Coronary artery (tissue), 2 donors: ENCODE data around the gene CDKN2AIP.

ENCODE experiments used
- DNase-seq: peaks from one replicate; pipeline ENCODE4 v3.0.0-alpha.2; 2017; ENCODE audit warnings: low spot score
- H3K27ac ChIP-seq, 2 donors: fragments of 200-600 bp; sonication (generic); one replicate each; pipeline ENCODE4 v1.5.1; 2016 to 2019
- H3K4me3 ChIP-seq: fragments of 200-600 bp; sonication (generic); 2 replicates; pipeline ENCODE4 v1.5.1; 2016; ENCODE audit warnings: mild to moderate bottlenecking, moderate library complexity
- TF ChIP-seq, protein P1 (sequence below): fragments of 200-600 bp; sonication (generic); IDR thresholded peaks from one replicate; pipeline ENCODE4 v1.5.1; 2019; ENCODE audit warnings: antibody characterized with exemption

The CDKN2AIP gene, protein sequence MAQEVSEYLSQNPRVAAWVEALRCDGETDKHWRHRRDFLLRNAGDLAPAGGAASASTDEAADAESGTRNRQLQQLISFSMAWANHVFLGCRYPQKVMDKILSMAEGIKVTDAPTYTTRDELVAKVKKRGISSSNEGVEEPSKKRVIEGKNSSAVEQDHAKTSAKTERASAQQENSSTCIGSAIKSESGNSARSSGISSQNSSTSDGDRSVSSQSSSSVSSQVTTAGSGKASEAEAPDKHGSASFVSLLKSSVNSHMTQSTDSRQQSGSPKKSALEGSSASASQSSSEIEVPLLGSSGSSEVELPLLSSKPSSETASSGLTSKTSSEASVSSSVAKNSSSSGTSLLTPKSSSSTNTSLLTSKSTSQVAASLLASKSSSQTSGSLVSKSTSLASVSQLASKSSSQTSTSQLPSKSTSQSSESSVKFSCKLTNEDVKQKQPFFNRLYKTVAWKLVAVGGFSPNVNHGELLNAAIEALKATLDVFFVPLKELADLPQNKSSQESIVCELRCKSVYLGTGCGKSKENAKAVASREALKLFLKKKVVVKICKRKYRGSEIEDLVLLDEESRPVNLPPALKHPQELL

DNA sequence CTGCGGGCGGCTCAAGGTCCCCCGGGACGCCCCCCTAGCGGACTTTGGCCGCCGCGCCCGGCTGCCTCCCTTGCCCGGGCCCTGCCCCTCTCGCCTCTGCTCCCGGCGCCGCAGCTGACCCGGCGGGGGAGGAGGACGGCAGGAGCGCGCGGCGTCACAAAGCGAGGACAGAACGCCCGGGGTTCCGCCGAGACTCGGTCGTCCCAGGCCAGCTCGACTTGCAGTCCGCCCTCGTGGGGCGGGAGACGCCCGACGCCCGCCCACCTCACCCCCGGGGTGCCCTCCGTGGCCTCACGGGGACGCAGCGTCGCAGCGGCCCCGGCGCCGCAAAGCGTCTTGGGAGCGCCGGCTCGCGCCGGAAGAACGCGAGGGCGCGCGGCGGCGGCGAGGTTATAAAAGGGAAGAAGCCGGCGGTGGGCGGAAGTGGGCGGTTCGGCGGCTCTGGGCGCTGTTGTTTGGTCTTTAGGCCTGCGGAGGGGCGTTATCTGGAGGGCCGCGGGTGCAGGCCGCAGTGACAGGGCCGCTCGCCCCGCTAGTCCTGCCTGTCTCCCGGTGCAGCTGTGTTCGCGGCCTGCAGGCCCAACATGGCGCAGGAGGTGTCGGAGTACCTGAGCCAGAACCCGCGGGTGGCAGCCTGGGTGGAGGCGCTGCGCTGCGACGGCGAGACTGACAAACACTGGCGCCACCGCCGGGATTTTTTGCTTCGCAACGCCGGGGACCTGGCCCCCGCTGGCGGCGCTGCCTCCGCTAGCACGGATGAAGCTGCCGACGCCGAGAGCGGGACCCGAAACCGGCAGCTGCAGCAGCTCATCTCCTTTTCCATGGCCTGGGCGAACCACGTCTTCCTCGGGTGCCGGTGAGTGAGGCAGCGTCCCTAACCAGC, at the start of gene CDKN2AIP:
Gene CDKN2AIP (plus strand): TSS at position 423 of the 883 bp plus-strand sequence. CDS start 162 bp downstream, at position 585.
- peak; percentile 96 for DNase-seq
- Histone ChIP-seq H3K27ac (peak within 1 kb of the TSS; percentile 89 to 97), H3K4me3 (peak within 1 kb of the TSS; percentile 76)
- TF ChIP-seq, protein P1, sequence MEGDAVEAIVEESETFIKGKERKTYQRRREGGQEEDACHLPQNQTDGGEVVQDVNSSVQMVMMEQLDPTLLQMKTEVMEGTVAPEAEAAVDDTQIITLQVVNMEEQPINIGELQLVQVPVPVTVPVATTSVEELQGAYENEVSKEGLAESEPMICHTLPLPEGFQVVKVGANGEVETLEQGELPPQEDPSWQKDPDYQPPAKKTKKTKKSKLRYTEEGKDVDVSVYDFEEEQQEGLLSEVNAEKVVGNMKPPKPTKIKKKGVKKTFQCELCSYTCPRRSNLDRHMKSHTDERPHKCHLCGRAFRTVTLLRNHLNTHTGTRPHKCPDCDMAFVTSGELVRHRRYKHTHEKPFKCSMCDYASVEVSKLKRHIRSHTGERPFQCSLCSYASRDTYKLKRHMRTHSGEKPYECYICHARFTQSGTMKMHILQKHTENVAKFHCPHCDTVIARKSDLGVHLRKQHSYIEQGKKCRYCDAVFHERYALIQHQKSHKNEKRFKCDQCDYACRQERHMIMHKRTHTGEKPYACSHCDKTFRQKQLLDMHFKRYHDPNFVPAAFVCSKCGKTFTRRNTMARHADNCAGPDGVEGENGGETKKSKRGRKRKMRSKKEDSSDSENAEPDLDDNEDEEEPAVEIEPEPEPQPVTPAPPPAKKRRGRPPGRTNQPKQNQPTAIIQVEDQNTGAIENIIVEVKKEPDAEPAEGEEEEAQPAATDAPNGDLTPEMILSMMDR = no peak

DNA sequence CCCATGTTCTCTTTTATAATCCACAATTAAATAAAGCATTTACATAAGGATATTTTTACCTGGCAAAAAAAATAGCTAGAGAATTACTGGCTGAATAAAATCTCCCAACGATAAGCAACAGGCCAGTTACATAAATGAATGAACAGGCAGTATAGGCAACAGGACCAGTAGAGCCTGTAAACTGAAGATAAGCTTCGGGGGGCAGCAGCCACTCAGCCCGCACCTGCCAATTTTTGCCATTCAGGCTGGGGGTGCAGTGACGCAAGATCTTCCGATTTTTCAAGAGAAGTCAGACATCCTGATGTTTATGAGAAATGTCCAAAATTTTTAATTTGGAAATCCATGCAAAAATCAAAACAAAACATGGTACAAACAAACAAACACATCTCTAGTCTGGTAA, 49.0 kb upstream of the CDKN2AIP start:
- Histone ChIP-seq H3K27ac (no peak overlapping the region), H3K4me3 (no peak overlapping the region)
- TF ChIP-seq, protein P1 = no peak
- DNase-seq = no peak

DNA sequence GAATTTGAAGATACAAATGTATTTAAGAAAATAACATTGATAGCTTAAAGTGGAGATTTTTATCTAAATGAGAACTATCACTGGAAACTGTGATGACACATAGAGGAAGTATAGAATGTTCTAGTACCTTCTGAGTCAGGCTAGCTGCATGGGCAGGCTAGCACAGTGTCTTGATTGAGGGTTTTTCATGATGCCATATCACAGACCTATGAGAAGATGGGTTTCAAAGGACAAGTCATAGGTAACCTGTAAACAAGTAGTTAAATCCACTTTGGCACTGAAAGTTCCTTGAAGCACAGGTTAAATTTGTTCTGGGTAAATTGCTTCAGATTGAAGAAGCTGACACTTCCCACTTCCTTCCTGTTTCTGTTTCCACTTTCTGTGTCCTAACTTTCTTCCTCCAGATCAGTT, 48.2 kb upstream of the CDKN2AIP start:
- TF ChIP-seq, protein P1 = no peak
- H3K27ac ChIP-seq = no peak overlapping the region
- no peak overlapping the region for H3K4me3 ChIP-seq
- no peak for DNase-seq

- DNase-seq = no peak
- H3K4me3 ChIP-seq = peak overlapping the region; percentile 74
- TF ChIP-seq, protein P1 = no peak
- H3K27ac ChIP-seq = no peak overlapping the region
These were observed 46.6 kb upstream of the CDKN2AIP start for GRCh38 chr4:183397741-183398297.

DNA sequence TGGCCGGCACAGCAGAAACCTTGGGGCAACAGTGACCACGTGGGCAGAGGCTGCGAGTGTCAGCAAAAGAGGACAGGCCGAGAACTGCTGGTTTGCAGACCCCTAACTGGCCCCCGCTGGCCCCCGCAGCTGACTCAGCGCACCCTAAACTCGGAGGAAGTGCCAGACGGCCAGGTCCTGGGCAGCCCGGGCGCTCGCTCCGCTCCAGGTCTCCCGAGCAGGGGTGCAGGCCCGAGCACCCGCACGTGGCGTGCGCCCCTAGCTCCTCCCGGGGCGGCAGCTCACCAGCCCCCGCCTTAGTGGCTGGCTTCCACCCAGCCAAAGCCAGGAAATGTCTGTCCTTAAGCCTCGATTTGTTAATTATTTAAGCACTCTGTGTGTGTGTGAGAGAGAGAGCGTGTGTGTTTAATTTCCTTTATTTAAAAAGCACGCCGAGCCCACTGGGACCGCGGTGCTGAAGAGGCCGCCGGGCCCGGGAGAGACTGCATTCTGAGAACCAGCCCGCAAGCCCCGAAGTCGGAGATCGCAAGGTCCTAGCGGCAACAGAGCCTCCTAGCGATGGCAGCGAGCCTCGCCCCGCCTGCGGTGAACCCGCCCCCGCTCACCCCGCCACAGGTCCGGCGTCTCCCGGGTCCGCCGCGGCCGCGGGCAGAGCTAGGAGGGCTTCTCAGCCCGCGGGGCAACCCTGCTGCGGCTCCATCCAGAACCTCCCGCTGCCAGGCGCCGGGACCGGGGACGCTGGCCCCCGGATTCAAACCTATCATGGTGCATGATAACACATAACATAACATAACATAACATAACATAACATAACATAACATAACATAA, 45.9 kb upstream of the CDKN2AIP start:
- Histone ChIP-seq H3K4me3 (peak overlapping the region; percentile 74), H3K27ac (peak overlapping the region; percentile 30 to 70)
- TF ChIP-seq, protein P1 = peak; percentile 31
- DNase-seq = no peak

- Histone ChIP-seq H3K4me3 (peak overlapping the region; percentile 74), H3K27ac (peak overlapping the region in 1 of 2 donors; percentile 70)
- no peak for DNase-seq
- TF ChIP-seq, protein P1 = no peak
These were observed 45.3 kb upstream of the CDKN2AIP start for GRCh38 chr4:183399126-183399522.
